Kidney epithelial cell (primary cell): ENCODE measurements around the gene MACROD2. TPM values are rescaled to one million over a fixed set of nuclear protein-coding genes. Genes with fewer than 3 reads are reported as not detected.

Source experiments
- DNase-seq: peaks from one replicate; pipeline ENCODE4 v3.0.0-alpha.2; 2010; ENCODE audit warnings: low read depth
- H3K27me3 ChIP-seq: 2 replicates; pipeline ENCODE4 v1.6.0; 2011; ENCODE audit warnings: low read length; ENCODE audit not compliant: control insufficient read depth, insufficient read depth
- H3K36me3 ChIP-seq: 2 replicates; pipeline ENCODE4 v1.5.1; 2011; ENCODE audit warnings: low read length; ENCODE audit not compliant: control insufficient read depth, insufficient read depth
- H3K4me3 ChIP-seq: 2 replicates; pipeline ENCODE4 v1.5.1; 2011; ENCODE audit warnings: low read depth, mild to moderate bottlenecking, control low read depth, low read length
- total RNA-seq: library from RNA; depleted of rRNA; stranded (reverse); fragments of >200 nt; gene quantifications from 2 replicates; pipeline ENCODE4 v1.2.3, GENCODE V29; 2015
- TF ChIP-seq, protein P1 (sequence below): IDR thresholded peaks from 2 replicates; pipeline ENCODE4 v1.5.1; 2011; ENCODE audit warnings: mild to moderate bottlenecking, moderate library complexity, low read length, control low read depth, inconsistent platforms; ENCODE audit not compliant: insufficient read depth, poor library complexity, severe bottlenecking

MACROD2 gene
- total RNA-seq, 1 donor from 2014 or later = 0.79 TPM

DNA sequence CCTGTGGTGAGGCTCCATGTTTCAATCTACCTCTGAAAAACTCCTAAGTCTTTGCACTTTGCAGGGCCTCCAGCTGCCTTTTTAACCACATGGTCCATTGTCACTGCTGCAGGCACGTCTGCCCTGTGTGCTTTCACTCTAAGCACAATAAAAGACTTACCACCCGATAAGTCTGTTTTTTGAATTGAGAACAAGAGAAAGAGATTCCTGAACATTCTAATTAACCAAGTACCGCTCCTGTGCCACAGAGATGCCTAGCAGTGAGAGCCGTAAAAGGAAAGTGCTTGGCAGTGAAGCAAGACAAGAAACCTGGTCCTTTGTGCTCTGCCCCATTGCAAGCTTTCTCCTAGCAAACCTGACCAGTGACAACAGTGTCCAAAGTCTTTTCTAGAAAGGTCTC, 829.7 kb downstream of the MACROD2 start:
- no peaks in the 10 kb centered on the region for H3K36me3 ChIP-seq
- no peak overlapping the region for H3K4me3 ChIP-seq
- TF ChIP-seq, protein P1, sequence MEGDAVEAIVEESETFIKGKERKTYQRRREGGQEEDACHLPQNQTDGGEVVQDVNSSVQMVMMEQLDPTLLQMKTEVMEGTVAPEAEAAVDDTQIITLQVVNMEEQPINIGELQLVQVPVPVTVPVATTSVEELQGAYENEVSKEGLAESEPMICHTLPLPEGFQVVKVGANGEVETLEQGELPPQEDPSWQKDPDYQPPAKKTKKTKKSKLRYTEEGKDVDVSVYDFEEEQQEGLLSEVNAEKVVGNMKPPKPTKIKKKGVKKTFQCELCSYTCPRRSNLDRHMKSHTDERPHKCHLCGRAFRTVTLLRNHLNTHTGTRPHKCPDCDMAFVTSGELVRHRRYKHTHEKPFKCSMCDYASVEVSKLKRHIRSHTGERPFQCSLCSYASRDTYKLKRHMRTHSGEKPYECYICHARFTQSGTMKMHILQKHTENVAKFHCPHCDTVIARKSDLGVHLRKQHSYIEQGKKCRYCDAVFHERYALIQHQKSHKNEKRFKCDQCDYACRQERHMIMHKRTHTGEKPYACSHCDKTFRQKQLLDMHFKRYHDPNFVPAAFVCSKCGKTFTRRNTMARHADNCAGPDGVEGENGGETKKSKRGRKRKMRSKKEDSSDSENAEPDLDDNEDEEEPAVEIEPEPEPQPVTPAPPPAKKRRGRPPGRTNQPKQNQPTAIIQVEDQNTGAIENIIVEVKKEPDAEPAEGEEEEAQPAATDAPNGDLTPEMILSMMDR = no peak
- DNase-seq = no peak
- no peaks in the 10 kb centered on the region for H3K27me3 ChIP-seq

- TF ChIP-seq, protein P1 = no peak
- no peaks in the 10 kb centered on the region for H3K27me3 ChIP-seq
- DNase-seq = no peak
- no peaks in the 10 kb centered on the region for H3K36me3 ChIP-seq
- H3K4me3 ChIP-seq = no peak overlapping the region
These were observed 831.4 kb downstream of the MACROD2 start for GRCh38 chr20:14826543-14827313.

DNA sequence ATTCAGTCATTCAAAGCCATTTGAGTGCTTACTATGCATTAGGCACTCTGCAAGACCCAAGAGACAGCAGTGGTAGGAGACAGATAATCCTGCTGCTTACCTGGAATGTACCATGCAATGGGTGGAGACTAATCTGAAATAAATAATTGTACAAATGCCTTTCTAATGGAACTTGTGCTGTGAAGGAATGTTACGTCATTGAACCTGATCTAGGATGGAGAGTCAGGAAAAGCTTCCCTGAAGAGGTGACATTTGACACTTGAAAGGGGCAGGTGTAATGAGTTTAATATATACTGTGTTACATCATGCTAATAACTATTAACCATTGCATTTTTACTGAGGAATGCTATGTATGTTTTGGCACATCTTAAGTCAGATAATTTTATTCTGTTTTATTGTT, 833.1 kb downstream of the MACROD2 start:
- no peak for DNase-seq
- TF ChIP-seq, protein P1 = no peak
- Histone ChIP-seq H3K27me3 (no peaks in the 10 kb centered on the region), H3K4me3 (no peak overlapping the region), H3K36me3 (no peaks in the 10 kb centered on the region)

DNA sequence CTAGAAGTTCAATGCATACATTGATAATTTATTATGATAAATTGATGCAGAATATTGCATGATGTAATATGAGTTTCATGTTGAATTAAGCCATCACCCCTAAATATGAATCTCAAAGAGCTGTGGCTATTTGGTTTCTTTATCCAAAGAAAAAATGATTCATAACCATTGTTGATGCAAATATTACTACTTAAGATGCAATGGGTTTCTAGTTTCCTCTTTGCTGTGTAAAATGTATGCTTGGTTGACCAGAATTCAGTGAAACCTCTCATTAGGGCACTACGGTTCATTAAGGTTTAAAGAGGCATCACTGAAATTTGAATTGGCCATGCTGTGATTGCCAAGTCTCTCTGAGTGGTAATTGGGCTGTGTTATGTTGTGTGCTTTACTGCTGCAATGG, 834.6 kb downstream of the MACROD2 start:
- DNase-seq = no peak
- H3K36me3 ChIP-seq = no peaks in the 10 kb centered on the region
- no peak overlapping the region for H3K4me3 ChIP-seq
- H3K27me3 ChIP-seq = no peaks in the 10 kb centered on the region
- TF ChIP-seq, protein P1 = no peak

DNA sequence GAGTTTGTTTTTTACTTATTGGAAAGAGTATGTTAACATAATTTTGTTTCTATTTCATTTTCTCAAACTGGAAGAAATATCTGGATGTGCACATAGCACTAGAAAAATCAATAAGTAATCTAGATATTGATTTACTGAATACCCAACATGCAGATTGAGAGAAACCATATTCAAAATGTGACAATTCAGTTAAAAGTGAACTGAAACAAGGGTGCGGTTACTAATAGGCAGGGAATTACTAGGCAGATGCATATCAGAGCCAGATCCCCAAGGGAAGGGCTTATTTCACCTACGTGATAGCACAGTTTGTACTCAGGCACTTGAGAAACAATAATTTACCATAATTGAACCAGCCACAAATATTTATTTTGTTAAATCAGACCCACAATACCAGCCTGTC, 835.1 kb downstream of the MACROD2 start:
- Histone ChIP-seq H3K27me3 (no peaks in the 10 kb centered on the region), H3K4me3 (no peak overlapping the region), H3K36me3 (no peaks in the 10 kb centered on the region)
- no peak for DNase-seq
- TF ChIP-seq, protein P1 = no peak

GRCh38 chr20:14830899-14831298, 835.6 kb downstream of the MACROD2 start:
- Histone ChIP-seq H3K4me3 (no peak overlapping the region), H3K36me3 (no peaks in the 10 kb centered on the region), H3K27me3 (no peaks in the 10 kb centered on the region)
- no peak for DNase-seq
- TF ChIP-seq, protein P1 = no peak
